Stimulated activated CD8-positive, alpha-beta memory T cell treated with anti-CD3 and anti-CD28 coated beads, Interleukin-7, amount 100 ng/mL, for 24 hours (primary cell): ENCODE measurements around the gene CRYAB.
A peak's percentile ranks its signal among the peaks of the same experiment; 100 is the strongest.
"Not testable (repeated sequence)": the region's sequence is repeated elsewhere in the genome, so short reads cannot be mapped to it uniquely, and the experiment has no call there.

Experiments used
- DNase-seq: peaks from one replicate; pipeline ENCODE4 v3.0.0-alpha.2; 2020; ENCODE audit warnings: low read depth

The CRYAB gene

DNA sequence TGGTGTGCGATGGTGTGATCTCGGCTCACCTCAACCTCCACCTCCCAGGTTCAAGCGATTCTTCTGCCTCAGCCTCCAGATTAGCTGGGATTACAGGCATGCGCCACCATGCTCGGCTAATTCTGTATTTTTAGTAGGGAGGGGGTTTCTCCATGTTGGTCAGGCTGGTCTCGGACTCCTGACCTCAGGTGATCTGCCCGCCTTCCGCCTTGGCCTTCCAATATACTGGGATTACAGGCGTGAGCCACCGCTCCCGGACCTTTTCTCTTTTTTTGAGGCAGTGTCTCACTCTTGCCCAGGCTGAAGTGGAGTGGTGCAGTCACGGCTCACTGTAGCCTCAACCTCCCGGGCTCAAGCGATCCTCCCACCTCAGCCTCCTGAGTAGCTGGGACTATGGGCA lies 21.6 kb upstream of the CRYAB start:
- DNase-seq: not testable (repeated sequence)

DNA sequence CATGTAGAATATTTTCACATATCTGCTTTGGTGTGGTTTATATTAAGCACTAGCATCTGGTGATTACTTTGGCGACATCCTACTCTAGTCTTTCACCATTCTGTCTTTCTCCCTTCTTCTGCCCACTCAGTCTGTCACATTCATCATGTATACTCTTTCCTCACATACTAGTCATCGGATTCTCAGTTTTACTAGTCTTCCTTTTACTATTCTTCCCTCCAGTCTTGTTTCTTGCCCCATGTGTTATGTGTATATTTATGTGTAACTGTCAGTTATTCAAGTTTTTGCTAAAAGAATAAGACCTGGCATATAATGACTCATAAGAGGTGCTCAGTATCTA lies 21.0 kb upstream of the CRYAB start:
- no peak for DNase-seq

DNA sequence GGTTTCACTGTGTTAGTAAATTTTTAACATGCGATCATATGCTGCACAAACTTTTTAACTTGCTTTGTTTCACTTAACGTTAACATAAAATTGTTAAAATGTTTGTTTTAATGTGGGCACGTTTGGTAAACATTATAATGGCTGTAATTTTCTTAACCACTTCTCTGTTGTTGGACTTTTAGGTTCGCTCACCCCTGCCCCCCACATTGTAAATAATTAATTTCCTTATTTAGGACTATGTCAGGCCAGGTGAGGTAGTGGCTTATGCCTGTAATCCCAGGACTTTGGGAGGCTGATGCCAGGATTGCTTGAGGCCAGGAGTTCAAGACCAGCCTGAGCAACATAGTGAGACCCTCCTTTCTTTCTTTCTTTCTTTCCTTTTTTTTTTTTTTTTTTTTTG lies 18.9 kb upstream of the CRYAB start:
- no peak for DNase-seq

DNA sequence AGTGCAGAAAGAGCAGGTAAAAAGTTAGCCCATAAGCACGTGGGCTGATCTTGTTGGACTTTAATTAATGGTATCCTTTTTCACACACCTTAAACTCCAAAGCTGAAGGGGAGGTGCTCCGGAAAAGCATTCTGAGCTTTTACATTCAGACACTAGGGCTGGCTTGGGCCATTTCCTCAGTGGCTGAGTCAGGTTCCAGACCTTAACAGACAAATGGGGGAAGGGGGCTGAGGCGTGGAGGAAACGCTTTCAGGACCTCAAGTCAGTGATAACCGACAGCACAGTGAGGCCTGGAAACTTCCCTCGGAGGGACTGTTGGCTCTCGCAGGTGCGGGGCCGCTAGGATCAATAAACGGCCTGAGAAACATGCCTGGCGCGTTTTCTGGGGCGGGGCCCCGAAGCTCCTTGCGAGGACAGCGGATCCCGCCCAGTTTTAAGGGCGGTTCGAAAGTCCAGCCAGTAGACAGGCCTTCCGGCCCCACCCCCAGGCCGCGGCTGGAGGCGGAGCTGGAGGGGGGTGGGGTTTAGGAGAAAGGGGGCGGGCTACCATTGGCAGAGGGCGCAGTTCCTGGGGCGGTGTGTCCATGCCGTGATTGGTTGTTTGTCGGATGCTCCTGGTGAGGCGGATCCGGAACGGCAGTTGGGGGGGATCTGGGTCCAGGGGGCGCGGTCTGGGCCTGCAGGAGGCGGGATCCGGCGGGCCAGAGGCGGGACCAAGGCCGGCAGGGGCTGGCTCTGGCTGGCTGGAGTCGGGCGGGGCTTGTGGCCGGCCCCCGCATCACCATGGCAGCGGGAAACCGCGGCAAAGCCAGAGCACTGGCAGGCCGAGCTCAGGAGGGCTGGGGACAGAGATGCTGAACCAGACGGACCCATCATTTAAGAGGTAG lies 15.2 kb upstream of the CRYAB start:
- peak; percentile 88 for DNase-seq

DNA sequence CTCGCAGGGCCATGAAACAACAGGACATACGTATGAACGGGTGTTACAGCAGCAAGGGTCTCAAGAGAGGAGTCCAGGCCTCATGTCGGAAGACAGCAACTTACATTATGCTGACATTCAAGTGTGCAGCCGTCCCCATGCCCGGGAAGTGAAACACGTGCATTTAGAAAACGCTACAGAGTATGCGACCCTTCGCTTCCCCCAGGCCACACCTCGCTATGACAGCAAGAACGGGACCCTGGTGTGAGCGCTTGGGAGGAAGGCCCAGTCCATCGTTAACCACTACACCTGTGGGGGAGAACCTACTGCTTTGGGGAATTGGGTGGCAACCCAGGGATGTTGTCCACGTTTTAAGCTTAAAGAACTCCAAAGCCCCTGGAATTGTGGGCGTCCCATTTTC lies 14.4 kb upstream of the CRYAB start:
- DNase-seq: no peak

DNA sequence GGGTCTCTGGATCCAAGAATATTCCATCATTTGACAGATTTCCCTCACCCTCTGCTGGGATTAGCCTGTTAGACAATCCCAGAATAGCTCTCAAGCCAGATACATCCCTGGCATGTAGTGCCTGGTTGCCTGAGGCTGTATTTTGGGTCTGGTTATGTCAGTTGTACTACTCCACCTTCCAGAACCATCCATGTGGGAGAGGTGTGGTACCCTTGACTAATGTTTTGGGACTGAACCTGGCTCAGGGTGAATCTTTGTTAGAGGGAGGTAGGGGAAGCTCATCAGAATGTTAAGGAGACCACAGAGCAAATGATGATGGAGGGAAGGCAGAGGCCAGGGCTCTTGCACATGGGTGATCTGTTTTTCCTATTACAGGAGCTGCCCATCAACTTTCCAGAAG lies 12.4 kb upstream of the CRYAB start:
- DNase-seq: no peak

DNA sequence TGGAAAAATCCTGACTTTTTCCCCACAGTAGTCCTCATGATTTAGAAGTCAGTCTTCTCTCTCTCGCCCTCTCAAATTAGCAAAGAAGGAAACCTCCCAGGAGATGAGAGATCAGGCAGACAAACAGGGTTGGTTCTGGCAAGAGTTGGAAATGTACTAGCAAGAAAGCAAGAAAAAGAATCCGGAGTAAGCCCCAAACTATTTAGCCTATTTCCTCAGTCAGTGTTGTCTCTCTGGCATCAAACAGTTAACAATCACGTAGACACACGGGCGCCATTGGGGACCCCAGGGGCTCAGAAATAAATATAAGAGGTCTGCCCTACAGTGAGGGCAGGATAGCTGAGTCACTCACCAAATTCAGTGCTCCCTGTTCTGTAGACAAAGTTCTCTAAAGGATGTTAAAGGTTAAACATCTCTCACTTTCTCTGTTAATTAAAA lies 11.8 kb upstream of the CRYAB start:
- no peak for DNase-seq

GRCh38 chr11:111922803-111923202 lies 11.2 kb upstream of the CRYAB start:
- no peak for DNase-seq

GRCh38 chr11:111921541-111922230 lies 10.1 kb upstream of the CRYAB start:
- no peak for DNase-seq

DNA sequence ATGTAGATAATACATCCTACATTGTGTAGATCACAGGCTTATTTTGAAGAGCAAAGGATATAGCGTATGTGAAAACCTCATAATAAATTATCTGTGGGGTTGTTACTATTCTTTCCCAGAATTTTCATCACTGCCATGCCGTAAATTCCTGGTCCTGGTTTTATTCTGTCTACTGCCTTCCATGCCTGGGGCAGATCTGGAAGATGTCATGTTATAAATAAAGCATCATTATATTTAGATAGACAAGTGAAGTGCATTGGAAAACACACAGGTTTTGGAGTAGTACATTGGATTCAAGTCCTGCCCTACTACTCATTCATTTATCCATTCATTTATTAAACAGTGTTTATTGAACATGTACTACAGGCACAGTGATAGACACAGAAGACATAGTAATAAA lies 9.3 kb upstream of the CRYAB start:
- DNase-seq: no peak

DNA sequence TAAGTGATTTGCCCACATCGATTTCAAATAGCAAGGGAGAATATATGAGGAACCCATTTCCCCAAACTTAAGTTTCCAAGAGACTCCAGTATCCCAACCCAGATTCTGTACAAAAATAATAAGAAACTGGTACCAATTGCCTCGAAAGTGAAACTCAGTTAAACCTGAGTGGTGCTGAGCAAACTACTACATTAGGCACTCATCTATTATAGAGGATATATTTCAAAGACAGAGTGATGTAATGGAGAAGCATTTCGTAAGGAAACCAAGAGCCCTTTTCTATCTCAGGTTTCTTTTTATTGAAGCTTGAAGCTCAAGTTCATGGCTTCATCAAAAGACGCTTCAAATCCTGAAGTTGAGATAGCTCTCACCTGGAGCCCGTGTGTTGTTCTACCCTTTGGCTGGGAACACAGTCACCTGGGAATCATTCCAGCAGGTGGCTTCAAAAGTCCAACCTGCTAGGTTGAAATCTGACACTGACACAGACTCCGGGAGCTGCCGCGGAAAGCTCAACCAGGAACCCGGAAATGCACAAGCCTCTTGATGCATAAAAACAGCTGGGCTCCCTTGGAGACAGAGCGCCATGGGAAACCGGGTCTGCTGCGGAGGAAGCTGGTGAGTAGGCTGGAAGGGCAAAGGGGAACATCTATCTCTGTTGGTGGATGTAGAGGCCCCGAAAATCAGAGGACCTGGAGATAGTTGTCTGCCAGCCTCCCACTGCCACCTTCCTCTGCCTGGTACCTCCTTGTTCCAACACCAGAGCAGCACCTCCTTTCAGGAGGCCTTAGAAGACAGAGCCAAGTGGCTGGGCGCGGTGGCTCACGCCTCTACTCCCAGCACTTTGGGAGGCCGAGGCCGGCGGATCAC lies 7.1 kb upstream of the CRYAB start, which contains the start of gene C11orf52:
TSS of gene C11orf52 (plus strand) at position 524 of the 867 bp plus-strand sequence. CDS start at position 584, 60 bp downstream.
- DNase-seq: no peak

GRCh38 chr11:111917788-111918187 lies 6.2 kb upstream of the CRYAB start:
- DNase-seq: no peak

- DNase-seq: no peak
Measured at GRCh38 chr11:111917312-111917711, 5.7 kb upstream of the CRYAB start.

DNA sequence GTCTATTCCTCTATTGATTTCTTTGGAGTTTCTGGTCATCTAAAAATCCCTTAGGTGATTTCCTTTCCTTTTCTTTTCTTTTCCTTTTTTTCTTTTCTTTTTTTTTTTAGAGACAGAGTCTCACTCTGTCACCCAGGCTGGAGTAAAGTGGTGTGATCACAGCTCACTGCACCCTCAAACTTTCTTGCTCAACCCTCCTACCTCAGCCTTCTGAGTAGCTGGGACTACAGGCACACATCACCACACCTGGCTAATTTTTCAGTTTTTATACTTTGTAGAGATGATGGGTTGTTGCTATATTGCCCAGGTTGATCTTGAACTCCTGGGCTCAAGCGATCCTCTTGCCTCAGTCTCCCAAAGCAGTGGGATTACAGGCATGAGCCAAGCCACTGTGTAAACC lies 5.2 kb upstream of the CRYAB start:
- no peak for DNase-seq

- DNase-seq: no peak
Measured at GRCh38 chr11:111913997-111914396, 2.4 kb upstream of the CRYAB start.

- no peak for DNase-seq
Measured at GRCh38 chr11:111913031-111913861, 1.7 kb upstream of the CRYAB start.

DNA sequence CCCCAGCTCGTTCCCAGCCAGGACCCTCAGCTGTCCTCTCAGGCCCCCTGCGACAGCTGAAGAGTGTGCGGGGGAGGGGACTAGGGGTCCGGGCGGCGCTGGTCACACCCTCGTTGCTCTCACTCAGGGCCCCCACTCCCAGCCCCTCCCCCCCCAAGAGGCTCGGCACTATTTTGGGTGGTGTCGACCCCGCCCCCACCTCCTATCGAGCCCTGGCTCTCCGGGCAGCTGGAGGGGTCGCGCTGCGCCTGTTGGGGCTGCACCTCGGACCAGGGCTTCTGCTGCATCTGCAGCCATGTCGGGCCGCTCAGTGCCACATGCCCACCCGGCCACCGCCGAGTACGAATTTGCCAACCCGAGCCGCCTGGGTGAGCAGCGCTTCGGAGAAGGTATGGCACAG lies 965 bp upstream of the CRYAB start, which contains the start of gene HSPB2:
TSS of gene HSPB2 (plus strand) at position 200 of the 400 bp plus-strand sequence. CDS start at position 296, 96 bp downstream.
- no peak for DNase-seq

DNA sequence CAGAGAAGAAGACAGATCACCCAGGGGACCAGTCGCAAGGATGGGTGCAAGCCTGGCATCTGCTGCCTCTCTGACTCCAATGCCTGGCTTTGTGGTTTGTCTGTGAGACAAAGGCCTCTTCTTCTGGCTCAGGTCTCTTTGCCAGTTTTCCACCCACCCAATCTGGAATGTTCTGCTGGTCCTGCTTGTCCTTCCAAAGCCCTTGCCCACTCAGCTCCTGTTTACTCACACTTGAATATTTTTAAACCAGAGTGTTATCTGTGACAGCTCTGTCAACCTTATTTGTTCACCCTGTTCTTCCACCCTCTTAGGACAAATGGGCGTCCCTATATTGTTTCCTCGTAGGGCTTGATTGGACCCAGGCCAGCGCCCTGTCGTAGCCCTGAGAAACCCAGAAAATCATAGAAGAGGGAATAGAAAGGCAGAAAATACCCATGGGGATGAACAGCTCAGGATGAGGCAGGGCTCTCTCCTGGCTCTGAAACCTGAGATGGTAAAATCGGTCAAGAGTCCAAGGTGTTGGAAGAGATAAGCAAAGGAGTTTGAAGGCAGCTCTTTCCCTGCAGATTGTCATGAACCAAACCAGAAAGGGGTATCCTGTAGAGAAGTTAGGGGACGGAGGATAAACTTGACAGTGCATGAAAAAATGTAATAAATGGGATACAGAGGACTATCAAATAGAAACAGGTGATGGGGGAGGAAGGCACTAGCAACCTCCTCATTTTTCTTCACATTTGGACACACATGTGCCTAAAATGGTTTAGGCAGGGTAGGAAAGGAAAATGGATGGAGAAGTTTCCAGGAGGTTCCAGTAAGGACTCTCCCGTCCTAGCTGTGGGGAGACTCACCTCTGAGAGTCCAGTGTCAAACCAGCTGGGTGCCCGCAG lies 651 bp downstream of the CRYAB start:
- no peak for DNase-seq

GRCh38 chr11:111909378-111909777 lies 2.2 kb downstream of the CRYAB start:
- DNase-seq: no peak

DNA sequence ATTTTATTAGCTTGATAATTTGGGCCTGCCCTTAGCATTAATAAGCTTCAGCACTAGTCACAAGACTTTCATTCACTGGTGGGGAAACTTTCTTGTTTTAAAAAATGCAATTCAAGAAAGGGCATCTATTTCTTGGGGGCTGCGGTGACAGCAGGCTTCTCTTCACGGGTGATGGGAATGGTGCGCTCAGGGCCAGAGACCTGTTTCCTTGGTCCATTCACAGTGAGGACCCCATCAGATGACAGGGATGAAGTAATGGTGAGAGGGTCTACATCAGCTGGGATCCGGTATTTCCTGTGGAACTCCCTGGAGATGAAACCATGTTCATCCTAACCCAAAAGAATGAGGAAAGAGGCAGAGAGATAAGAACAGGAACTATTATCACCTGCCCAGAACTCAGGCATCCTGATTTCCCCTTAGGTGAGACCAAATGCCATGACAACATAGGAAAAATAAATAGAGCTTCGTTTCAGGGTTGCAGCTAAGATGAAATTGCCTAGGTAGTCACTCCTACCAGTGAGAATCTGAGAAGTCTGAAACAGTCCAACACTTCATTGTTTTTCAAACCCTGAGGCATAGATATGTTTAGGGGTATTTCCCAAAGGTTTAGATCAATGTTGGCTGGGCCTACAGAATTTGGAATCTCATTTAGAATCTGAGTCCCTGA lies 2.8 kb downstream of the CRYAB start:
- DNase-seq: no peak
